Inflammatory macrophage treated with lipopolysaccharide for 4 hours (primary cell): ENCODE data around the gene ACTN2.

Source experiments
- DNase-seq: peaks from one replicate; pipeline ENCODE4 v3.0.0-alpha.2; 2020

ACTN2 gene

GRCh38 chr1:236785477-236785876 lies 99.2 kb downstream of the ACTN2 start:
- DNase-seq = no peak

- no peak for DNase-seq
Measured at GRCh38 chr1:236786453-236786852, 100.2 kb downstream of the ACTN2 start.

DNA sequence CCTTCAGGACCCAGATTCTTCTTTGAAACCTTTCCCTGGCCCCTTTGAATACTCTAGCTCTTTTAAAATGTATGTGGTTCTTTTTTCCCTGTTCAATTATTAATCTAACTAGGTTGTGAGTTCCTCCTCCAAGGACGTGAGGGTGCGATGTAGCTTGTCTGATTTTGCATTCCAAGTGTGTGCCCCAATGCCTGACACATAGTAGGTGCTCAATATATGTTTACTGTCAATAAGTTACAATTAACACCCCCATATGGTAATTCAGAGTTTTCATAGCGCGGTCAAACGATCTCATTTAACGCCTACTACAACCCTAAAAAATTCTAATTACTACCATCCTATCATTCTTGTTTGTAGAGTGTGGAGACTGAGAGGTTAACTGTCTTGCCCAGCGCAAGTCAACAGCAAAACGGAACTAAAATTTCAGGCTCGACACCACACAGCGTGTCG lies 108.3 kb downstream of the ACTN2 start:
- no peak for DNase-seq

GRCh38 chr1:236795035-236795756 lies 108.9 kb downstream of the ACTN2 start, which contains the start of gene MTR:
Gene MTR, plus strand, starts transcription at chr1:236795292. Its CDS starts 412 bp downstream, at chr1:236795704.
- DNase-seq = peak; percentile 99

- peak; percentile 69 for DNase-seq
Measured at GRCh38 chr1:236795757-236796667, 109.7 kb downstream of the ACTN2 start.

- DNase-seq = no peak
Measured at GRCh38 chr1:236799001-236799400, 112.7 kb downstream of the ACTN2 start.

- DNase-seq = peak; percentile 53
Measured at GRCh38 chr1:236800002-236800620, 113.8 kb downstream of the ACTN2 start.

GRCh38 chr1:236800623-236801022 lies 114.3 kb downstream of the ACTN2 start:
- no peak for DNase-seq

DNA sequence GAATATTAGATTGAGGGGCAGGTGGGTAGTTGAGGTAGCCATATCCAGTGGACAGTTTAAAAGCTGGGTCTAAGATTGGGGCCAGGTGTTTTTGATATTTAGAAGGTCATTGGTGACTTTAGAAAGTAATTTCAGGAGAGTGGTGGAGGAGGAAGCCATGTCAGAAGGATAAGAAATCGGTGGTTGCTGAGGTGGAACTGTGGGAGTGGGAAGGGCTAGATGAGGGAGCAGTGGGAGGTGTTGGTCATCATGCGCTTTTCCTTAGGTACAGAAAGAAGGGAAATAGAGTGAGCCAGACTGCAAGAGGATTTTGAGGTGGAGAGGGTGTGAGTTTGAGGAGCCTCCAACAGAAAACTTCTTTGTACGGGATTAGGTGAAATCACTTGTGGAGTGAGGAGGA lies 116.0 kb downstream of the ACTN2 start:
- DNase-seq = no peak

GRCh38 chr1:236806634-236807033 lies 120.3 kb downstream of the ACTN2 start:
- no peak for DNase-seq

DNA sequence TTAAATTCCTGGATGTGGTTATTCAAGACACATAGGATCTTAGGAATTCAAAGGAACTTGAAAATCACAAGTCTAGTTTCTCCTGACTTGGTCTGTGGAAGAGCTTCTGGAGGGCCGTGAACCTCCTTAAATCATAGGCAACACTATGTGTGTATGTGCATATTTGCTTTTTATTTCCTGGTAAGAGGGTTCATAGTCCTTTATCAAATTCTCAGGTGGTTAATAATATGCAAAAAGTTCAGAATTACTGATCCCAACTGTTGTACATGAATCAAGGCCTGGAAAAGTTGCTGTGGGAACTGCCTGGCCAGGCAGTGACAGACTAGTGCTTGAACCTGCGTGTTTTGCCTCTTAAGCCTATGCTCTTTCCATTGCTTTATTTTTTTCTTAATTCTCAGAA lies 121.7 kb downstream of the ACTN2 start:
- no peak for DNase-seq

DNA sequence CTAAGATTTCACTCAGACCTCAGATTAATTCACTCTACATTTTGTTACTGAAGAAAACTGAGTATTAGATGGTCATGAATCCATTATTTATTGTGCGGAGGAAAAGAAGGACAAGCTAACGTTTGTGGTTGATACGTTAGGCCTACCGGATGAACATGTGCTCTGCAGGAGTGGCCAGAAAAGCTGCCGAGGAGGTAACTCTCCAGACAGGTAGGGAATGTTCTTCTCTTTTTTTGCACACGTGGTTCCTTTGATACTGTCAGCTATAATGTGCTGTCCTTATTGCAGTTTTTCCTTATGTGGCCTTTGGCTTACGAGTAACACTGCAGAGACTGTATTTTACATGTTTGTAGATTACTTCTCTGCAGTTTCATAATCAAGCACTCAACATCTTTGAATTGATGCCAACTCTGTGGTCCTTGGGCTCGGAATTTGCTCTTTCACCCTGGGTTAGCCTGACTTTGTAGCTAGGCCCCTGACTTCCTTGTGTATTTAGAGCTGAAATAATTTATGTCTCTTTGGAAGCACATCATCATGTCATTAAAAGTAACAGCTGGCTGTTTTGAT lies 122.3 kb downstream of the ACTN2 start:
- no peak for DNase-seq

DNA sequence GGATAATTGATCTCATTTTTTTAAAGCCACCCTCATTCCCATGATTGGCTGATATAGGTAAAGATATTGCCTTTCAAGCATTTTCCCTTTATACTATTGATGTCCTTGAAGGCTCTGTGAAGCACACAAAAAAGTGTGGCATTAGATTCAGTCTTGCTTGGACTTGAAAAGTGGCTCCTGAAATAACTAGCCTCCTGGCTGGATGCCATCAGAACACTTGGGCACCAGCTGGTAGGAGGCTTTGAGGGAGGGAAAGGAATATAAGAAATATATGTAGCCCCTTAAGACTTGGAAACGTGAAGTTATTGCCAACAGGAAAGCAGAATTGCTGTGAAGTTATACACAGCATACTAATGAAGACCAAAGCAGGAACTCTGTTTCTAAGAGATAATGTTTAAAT lies 122.8 kb downstream of the ACTN2 start:
- no peak for DNase-seq

DNA sequence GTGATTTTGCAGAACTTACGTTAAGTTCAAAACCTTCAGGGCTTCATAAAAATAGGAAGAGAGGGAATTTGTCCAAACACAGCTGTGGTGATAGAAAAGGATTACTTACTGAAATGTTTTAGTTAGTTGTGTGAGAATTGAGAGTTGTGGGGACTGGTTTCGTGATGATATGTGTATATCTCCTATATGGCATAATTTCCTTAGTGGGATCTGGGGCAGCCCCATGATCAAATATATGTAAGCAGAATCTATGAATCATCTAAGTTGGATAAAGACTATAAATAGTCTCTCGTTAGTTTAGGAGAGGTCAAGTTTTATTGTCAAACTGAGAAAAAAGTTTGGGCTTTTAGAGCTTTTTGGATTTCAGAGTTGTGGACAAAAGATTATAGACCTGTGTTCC lies 123.7 kb downstream of the ACTN2 start:
- DNase-seq = no peak

- DNase-seq = no peak
Measured at GRCh38 chr1:236812334-236813030, 126.2 kb downstream of the ACTN2 start.
